ENCODE data around the gene ACOXL.

The ACOXL gene

GRCh38 chr2:110904779-110905148, 172.4 kb downstream of the ACOXL start:
- no peak overlapping the region for H3K4me3 ChIP-seq (ENCODE audit: low read depth, low read length)

- no peak overlapping the region for H3K4me3 ChIP-seq (ENCODE audit: low read depth, low read length)
Observed at GRCh38 chr2:110905217-110905616, 172.8 kb downstream of the ACOXL start.

GRCh38 chr2:110906613-110907298, 174.4 kb downstream of the ACOXL start:
- no peak overlapping the region for H3K4me3 ChIP-seq (ENCODE audit: low read depth, low read length)

GRCh38 chr2:110909501-110909900, 177.1 kb downstream of the ACOXL start:
- no peak overlapping the region for H3K4me3 ChIP-seq (ENCODE audit: low read depth, low read length)

- H3K4me3 ChIP-seq (ENCODE audit: low read depth, low read length) = no peak overlapping the region
Observed at GRCh38 chr2:110910423-110910822, 178.1 kb downstream of the ACOXL start.

GRCh38 chr2:110919738-110920137, 187.4 kb downstream of the ACOXL start:
- no peak overlapping the region for H3K4me3 ChIP-seq (ENCODE audit: low read depth, low read length)

- H3K4me3 ChIP-seq (ENCODE audit: low read depth, low read length) = no peak overlapping the region
Observed at GRCh38 chr2:110925479-110925878, 193.1 kb downstream of the ACOXL start.

GRCh38 chr2:110927526-110927925, 195.2 kb downstream of the ACOXL start:
- no peak overlapping the region for H3K4me3 ChIP-seq (ENCODE audit: low read depth, low read length)

- H3K4me3 ChIP-seq (ENCODE audit: low read depth, low read length) = no peak overlapping the region
Observed at GRCh38 chr2:110929528-110929927, 197.2 kb downstream of the ACOXL start.

- H3K4me3 ChIP-seq (ENCODE audit: low read depth, low read length) = no peak overlapping the region
Observed at GRCh38 chr2:110931648-110932047, 199.3 kb downstream of the ACOXL start.

GRCh38 chr2:110933420-110933819, 201.0 kb downstream of the ACOXL start:
- no peak overlapping the region for H3K4me3 ChIP-seq (ENCODE audit: low read depth, low read length)

- no peak overlapping the region for H3K4me3 ChIP-seq (ENCODE audit: low read depth, low read length)
Observed at GRCh38 chr2:110934948-110935347, 202.6 kb downstream of the ACOXL start.

- no peak overlapping the region for H3K4me3 ChIP-seq (ENCODE audit: low read depth, low read length)
Observed at GRCh38 chr2:110940376-110940910, 208.1 kb downstream of the ACOXL start.

GRCh38 chr2:110941226-110941625, 208.9 kb downstream of the ACOXL start:
- H3K4me3 ChIP-seq (ENCODE audit: low read depth, low read length) = no peak overlapping the region

GRCh38 chr2:110943070-110943634, 210.8 kb downstream of the ACOXL start:
- H3K4me3 ChIP-seq (ENCODE audit: low read depth, low read length) = no peak overlapping the region

- no peak overlapping the region for H3K4me3 ChIP-seq (ENCODE audit: low read depth, low read length)
Observed at GRCh38 chr2:110946902-110947301, 214.5 kb downstream of the ACOXL start.

- no peak overlapping the region for H3K4me3 ChIP-seq (ENCODE audit: low read depth, low read length)
Observed at GRCh38 chr2:110948027-110948674, 215.8 kb downstream of the ACOXL start.

GRCh38 chr2:110950281-110950680, 217.9 kb downstream of the ACOXL start:
- H3K4me3 ChIP-seq (ENCODE audit: low read depth, low read length) = no peak overlapping the region

GRCh38 chr2:110955045-110955444, 222.7 kb downstream of the ACOXL start:
- H3K4me3 ChIP-seq (ENCODE audit: low read depth, low read length) = no peak overlapping the region

GRCh38 chr2:110955556-110955955, 223.2 kb downstream of the ACOXL start:
- H3K4me3 ChIP-seq (ENCODE audit: low read depth, low read length) = no peak overlapping the region

- no peak overlapping the region for H3K4me3 ChIP-seq (ENCODE audit: low read depth, low read length)
Observed at GRCh38 chr2:110957293-110957692, 224.9 kb downstream of the ACOXL start.
